NCI-H748 (cell line): ENCODE measurements around the gene CEMIP.

Source experiments
- DNase-seq: peaks from one replicate; lab custom pipeline; 2025; ENCODE audit not compliant: unreplicated experiment; lab: John Stamatoyannopoulos, UW

The CEMIP gene

DNA sequence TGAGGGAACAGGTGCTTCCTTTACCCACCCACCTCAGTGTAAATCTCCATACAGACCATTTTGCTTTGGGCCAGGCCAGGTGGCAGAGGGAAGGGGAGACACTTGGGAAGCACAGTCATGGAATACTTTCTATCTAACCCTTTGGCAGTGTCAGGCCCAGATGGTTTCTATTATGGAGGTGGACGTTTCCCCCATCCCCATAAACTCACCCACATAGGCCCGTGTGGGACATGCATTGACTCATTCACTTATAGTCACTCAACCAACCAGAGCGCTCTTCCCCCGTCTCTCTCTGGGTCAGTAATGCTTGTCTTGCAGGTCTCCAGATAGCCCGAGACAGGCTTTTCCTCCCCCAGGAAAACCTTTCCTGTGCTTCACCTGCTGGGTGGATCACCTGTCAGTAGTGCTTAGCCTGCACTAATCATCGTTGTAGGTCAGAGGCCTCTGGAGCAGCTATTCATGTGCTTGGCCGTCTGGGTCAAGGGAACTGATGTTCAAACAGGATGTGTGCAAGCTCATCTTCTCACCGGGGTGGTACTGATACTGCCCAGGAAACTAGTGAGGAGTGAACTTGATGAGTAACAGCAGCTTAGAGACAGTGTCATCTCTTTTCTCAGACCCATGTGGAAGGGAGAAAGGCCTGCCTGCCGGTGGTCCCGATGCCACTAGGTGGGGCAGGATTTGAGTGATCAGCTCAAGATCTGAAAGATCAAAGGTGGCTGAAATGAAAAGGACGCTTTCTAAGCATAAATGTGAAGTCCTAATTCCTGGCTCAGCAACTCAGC lies 67.1 kb downstream of the CEMIP start:
- DNase-seq = no peak

DNA sequence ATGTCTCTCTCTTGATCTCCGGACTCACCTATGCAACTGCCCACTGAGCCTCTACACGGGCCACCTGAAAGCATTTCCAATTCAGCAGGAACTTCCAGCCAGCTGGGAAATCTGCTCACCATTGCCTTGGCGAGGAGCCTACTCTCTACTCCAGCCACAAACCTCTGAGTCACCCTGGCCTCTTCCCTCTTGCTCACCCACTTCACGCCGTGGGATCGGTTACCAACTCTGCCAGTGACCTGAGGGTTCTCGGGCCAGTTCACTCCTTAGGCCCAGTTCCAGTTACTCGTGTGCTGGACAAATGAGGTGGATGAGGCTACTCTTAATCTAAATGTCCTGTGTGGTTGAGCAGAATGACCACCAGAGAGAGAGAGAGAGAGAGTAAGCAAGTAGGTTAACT lies 70.1 kb downstream of the CEMIP start:
- DNase-seq = no peak

DNA sequence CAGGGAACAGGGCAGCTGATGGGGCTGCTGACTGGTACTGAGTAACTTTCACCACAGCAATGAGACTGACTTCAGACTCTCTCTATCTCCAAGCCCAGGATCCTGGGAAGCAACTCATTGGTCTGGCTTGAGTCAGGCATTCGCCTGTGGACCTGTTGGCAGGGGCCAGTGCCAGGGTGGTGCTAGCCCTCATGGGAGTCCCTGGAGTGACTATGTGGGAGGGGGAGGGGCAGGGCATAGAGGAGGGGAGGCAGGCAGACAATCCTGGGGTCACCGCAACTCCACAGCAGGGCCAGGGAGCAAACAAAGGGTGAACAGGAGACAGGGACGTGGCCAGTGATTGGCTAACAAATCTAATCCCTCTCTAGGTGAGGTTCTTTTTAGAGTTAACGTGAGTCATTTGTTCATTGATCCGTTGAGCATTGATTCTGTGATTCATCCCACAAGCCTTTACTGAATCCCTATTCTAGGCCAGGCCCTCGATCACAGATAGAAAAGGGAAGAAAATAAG lies 71.8 kb downstream of the CEMIP start:
- DNase-seq = no peak

DNA sequence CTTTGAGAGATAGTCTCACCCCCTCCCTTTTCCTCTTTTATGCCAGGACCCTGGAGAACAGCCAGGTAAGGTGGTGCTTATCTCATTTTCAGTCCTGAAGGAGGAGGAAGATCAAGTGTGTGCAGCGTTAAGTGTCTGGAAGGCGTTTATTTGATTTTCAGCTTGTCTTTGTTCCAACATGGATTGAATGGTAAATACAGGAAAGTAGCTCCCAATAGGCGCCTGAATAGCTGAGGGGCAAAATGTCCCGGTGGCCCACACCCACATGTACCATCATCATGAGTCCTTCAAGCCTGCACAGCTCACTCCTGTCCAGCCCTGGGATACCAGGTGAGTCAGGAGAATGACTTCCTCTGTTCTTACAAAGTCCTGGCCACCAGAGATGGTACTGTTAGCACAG lies 73.5 kb downstream of the CEMIP start:
- peak; percentile 27 for DNase-seq

DNA sequence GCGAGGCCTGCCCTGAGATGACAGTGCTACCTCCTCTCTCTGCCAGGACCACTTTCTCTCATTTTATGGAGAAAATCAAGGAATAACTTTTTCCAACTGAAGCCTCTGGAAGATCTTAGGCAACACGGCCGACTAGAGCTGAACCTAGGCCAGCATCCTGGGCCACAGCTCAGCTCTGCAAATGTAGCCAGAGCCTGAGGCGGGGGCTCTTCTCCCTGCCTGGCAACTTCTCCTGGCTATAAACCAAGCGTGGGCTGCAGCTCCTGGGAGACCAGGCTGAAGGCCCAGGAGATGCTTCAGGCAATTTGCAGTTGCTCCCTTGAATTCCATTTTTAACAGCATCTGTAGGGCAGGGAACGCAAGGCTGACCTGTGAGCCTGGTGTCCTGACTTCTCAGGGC lies 74.9 kb downstream of the CEMIP start:
- no peak for DNase-seq

DNA sequence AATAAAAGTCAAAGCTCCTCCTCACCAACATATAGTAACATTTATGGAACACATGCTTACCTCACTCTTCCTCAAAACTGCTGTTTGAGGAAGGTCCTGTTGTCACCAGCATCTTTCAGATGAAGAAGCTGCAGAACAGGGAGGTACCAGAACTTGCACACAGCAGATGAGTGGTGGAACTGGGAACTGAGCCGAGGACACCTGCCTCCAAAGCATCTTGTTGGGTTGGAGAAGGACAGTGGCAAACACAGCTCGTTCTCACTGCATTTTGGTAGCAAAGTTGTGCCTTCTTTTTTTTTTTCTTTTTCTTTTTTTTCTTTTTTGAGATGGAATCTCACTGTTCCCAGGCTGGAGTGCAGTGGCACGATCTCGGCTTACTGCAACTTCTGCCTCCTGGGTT lies 76.0 kb downstream of the CEMIP start:
- no peak for DNase-seq

DNA sequence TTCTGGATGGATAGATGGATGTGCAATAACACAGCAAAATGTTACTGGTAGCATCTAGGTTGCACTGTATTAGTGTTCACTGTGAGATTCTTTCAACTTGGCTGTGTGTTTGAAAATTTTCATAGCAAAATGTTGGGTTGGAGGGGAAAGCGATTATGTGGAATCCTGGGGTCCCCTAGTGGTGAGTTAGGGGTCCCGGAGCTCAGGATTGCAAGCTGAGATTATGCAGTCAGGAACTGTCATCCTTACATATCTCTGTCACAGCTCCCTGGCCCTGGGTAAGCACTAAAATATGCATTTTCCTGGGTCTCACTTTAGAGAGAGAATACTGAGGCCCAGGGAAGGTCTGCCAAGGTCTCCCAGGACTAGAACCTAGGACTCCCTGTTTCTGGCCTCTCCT lies 77.2 kb downstream of the CEMIP start:
- DNase-seq = peak; percentile 1

DNA sequence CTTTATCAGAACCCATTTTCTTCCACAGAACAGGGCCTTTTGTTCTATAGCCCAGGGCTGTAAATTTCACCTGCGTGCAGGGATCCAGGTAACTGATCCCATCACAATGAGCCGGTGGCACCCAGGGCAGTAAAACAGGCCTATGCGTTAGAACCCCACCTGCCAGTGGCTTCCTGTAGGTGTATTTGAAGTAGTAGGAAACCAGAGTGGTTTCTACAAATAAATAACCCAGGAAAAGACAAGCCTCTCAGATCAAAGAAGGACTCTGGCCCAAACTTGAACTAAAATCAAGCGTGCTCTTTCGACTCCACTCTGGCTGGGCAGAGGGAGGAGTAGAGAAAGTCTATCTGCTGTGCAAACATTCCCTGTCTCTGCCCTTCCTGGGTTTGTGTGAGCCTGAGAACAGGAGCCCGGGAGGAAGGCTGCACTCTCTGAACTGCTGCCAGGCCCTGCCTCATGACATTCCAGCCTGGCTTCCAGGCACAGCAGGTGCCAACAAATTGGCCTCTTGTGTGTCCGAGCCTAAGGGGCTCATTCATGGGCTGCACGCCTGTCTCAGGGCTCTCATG lies 77.7 kb downstream of the CEMIP start:
- DNase-seq = peak; percentile 26

DNA sequence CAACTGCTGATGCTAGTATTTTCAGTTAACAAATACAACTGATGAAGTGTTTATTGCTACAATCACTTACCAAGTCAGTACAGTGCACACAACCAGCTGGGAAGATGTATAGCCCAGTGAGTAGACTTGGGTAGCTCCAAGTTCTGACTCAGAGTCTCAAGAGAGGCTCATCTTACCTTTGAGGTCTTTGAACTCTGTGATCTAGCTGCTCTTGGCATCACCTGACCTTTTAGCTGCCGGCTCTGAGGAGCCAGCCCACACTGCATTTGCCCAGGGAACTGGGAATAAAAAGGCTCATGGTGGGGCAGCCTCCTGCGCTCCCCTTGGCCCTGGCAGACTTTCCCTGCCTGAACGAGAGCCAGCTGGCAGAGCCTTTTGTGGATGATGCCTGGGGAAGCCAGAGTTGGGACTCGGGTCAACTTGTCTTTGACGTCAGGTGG lies 82.6 kb downstream of the CEMIP start:
- no peak for DNase-seq

DNA sequence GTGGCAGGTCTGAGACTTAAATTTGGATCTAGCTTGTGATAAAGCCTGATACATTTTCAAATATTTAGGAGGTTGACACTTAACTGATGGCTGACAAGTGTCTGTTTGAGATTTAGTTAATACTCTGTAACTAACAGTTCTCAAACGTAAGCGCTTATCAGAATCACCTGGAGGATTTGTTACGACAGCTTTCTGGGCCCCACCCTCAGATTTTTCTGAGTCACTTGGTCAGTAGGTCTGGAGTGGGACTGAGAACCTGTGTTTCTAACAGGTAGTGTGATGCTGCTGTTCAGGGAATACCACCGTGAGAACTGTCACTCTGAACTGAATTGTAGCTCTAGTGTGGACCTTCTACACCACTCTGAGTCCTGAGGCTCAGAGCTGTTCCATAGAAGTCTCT lies 85.5 kb downstream of the CEMIP start:
- DNase-seq = no peak

DNA sequence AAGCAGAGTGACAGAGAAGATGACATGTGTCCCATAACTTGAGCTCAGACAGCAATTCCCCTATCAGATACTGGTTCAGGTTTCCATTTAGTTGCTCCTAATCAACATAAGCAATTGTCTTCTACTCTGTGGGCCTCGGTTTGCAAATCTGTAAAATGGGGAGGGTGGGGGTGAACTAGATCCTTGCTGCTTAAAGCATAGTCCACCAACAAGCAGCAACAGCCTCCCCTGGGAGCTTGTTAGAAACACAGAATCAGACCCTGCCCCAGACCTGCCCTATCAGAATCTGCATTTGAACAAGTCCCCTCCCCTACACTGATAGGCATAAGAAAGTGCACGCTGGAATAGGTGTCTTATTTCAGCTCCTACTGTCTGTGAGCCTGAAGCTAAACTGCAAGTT lies 87.8 kb downstream of the CEMIP start:
- peak; percentile 1 for DNase-seq

DNA sequence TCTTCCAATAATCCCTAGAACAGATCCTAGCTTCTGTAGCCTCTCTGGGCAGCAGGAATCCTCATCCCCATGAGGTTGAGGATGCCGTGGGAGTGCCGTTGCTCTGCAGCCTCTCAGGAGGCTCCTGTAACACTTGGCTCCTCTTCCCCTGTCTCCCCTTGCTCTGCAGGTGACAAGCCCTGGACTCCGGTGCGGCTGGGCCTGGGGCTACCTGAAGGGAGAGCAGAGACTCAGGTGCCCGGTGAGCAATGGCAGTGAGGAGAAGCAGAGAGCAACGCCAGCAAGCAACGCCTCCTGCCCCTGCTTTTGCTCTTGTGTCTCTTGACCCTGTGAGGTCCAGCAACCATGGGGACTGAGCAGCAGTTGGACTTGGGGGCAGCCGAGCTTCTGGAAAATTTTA lies 91.2 kb downstream of the CEMIP start:
- no peak for DNase-seq

DNA sequence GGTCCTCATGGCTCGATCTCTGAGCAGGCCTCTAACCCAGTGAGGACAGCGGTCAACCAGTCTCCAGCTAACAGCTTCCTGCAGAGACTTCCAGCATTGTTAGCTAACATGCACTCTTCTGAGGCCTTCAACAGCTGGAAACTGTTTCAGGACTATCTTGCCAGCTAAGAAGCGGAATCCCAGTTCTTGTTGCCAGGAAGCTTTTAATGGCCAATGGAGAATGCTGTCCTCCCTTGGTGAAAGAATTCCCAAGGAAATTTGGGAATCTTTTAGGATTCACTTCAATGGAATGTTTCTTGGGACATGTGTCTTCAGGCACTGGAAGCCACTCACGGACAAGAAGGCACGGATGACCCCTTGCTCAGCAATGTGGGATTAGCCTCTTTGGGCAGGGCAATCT lies 91.7 kb downstream of the CEMIP start:
- no peak for DNase-seq

DNA sequence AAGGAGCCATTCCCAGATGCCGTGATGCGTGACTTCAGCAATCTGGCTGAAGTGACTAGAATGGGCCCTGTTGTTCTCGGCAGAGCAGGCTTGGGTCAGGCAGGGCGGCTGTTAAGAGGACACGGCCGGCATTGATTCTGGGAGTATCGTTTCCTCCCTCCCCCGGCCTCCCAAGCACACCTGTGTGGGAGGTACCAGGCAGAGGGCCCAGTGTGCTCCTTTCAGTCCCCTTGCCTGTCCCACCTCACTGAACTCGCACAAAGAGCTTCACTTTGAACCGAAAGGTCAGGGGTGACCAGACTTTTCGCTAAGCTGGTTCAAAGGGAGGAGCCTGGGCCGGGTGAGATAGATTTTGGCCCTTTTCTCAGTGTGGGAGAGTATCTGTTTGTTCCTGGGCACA lies 92.7 kb downstream of the CEMIP start:
- DNase-seq = no peak

DNA sequence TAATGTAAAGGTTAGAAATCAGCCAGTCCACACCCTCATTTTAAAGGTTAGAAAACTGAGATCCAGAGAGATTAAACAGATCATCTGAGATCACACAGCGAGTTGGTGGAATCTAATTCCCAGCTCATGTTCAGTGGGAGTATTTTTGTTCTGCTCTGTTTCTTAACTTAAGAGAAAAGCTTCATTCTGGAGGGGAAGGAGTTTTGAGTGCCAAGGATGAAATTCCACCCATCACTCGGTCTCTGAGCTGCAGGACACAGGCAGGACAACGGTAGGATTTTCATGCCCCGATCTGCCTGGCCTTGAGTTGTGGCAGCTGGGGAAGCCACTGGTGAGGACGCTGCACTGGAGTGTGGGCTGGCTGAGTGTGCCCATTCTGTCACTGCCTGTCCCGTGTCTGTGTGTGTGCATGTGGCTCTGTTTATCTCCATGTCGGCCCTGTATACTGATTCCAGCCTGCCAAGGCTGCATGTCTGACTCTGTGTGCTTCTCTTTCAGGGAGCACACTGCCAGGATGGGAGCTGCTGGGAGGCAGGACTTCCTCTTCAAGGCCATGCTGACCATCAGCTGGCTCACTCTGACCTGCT lies 94.3 kb downstream of the CEMIP start:
- DNase-seq = no peak

DNA sequence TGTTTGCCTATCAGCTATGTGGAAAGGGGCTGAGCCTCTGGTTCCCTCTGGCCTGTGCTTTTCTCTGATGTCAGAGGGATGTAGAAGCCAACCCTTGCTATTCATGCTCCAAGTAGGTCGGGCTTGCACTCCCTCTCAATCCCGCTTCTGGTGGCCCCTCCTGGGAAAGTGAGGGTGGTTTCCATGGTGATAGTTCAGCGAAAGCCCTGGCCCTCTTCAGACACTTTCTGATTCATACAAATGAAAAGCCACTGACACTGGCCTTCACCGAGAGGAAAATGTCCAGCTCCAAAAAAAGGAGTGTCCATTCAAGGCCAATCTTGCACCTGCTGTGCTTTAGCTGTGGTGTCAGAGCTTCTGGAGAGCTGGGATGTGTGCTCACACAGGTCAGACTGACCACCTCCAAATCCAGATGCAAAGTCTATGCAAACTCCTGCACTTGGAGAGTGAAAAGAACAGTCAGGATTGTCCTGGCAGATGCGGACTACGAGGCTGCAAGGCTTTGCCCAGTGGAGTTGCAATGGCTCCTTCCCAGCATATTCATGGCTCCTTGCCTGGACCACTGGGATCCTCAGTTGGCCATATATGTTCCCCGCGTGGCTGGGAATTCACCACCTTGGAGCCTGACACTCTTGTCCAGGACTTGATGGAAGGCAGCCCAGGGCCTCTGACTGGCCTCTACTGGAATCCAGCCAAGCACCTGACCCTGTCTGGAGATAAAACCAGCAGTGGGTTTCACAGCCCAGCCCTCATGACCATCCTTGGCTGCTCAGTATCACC lies 96.6 kb downstream of the CEMIP start:
- DNase-seq = peak; percentile 0

DNA sequence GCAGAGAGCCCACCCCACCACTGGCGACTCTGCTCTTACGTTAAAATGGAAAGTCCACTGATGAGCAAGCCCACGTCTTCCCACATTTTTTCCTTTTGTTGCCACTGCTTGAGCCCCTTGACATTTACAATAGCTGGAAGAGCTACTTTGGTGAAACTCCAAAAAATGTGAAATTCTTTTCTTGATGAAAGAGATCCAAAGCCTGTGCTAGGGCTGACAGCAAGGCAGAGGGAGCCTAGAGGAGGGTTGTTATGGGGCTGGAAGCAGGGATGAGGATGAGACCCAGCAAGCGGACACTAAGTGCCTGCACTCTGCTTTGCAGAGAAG lies 97.1 kb downstream of the CEMIP start:
- no peak for DNase-seq

DNA sequence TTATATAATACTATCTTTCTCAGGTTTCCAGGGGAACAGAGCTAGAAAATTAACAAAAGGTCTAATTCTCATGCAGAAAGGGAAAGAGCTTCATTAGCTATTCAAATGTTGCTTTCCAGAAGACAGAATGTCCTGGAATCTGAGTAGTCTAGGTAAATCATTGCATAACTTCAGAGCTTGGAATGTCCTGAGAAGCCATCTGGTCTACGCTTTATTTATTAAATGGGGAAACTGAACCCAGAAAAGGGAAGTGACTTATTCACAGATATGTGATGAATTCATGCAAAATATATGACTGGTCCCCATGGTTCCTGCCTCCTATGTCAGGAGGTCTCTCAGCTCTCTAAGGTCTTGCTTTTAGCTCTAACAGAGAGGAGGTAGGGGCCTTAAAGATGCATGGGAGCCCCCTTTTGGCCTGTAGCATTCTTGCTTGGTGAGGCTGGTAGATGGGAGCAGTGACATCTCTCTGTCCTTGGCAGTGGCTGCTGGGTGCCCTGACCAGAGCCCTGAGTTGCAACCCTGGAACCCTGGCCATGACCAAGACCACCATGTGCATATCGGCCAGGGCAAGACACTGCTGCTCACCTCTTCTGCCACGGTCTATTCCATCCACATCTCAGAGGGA lies 99.2 kb downstream of the CEMIP start:
- no peak for DNase-seq

DNA sequence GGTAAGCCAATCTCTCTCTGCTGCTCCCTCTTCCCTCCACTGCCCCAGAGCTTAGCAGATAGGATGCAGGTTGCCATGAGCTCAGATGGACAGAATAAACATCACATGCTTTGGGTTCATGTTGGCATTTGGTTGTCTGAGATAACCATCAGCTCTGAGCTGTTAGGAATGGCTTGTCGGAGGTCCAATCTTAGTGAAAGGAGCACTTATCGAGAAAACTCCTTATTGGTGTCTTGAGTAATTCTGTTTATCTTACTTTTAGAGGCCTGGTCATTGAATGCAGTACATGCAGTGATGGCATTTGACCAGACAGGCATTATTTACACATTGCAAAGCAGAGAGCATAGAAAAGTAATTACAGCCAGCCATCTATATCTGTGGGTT lies 99.7 kb downstream of the CEMIP start:
- DNase-seq = no peak

DNA sequence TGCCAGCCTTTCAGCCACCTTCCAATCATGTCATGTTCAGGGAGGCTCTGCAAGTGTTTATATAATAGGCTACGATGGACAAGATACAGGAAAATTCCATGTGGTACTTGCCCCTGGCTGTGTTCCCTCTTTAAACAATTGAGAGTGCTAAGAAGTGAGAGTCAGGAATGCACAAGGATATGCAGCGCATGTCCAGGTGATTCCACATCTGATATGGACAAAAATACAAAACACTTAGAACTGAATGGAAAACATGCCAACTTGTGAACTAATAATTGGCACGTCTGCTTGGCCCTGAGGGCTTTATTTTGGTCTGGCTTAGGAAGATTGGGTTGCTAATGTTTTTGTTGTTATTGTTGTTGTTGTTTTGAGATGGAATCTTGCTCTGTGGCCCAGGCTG lies 100.9 kb downstream of the CEMIP start:
- DNase-seq = no peak

DNA sequence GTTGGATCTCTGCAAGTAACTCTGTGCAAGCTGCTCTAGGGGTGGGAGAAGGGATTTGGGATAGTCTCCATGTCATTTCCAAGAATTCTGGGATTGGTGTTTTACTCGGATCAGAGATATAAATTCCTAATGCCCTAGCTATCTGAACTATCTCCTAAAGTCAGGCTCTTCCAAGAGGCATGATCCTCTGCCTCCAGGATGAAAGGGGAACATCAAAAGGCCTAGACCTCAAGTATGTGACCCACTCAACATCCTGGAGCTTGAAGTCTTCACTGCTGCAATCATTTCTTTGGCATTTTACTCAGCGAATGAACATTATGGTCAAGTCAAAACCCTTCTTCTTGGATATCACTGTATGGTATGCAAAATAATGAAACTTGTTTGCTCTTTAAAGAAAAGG lies 104.5 kb downstream of the CEMIP start:
- DNase-seq = no peak
